HepG2 (cell line): ENCODE results near the gene SH3BP2. TPM values are rescaled to one million over a fixed set of nuclear protein-coding genes. Genes with fewer than 3 reads are reported as not detected.

Experiments used
- CREM ChIP-seq, 2 experiments: sonication (generic) in 1 of 2; formaldehyde crosslinking in 1 of 2; IDR thresholded peaks; 2 replicates each; pipeline versions ENCODE4 v1.4.0 to v1.6.1; 2016 to 2020; ENCODE audit warnings: antibody characterized with exemption in 1 of 2, mild to moderate bottlenecking in 1 of 2, missing genetic modification reagents in 1 of 2
- FOXM1 ChIP-seq: sonication (generic); formaldehyde crosslinking; IDR thresholded peaks from 2 replicates; pipeline ENCODE4 v1.5.0; 2020; ENCODE audit warnings: missing genetic modification reagents
- GPBP1L1 ChIP-seq: sonication (generic); formaldehyde crosslinking; IDR thresholded peaks from 2 replicates; pipeline ENCODE4 v1.5.0; 2020; ENCODE audit warnings: mild to moderate bottlenecking, missing genetic modification reagents
- HOXA9 ChIP-seq: sonication (generic); formaldehyde crosslinking; IDR thresholded peaks from 2 replicates; pipeline ENCODE4 v1.8.1; 2022; ENCODE audit warnings: missing genetic modification reagents, mild to moderate bottlenecking, moderate library complexity, borderline replicate concordance
- MBD4 ChIP-seq: IDR thresholded peaks from 2 replicates; pipeline ENCODE4 v1.6.1; 2012; ENCODE audit warnings: low read length, inconsistent platforms, borderline replicate concordance
- MTF2 ChIP-seq: sonication (generic); formaldehyde crosslinking; IDR thresholded peaks from 2 replicates; pipeline ENCODE4 v1.5.0; 2020; ENCODE audit warnings: missing genetic modification reagents, borderline replicate concordance
- NFIC ChIP-seq: IDR thresholded peaks from 2 replicates; pipeline ENCODE4 v1.6.1; 2012; ENCODE audit warnings: mild to moderate bottlenecking, low read length, inconsistent platforms
- RARG ChIP-seq: sonication (generic); formaldehyde crosslinking; IDR thresholded peaks from 2 replicates; pipeline ENCODE4 v1.4.0; 2020; ENCODE audit warnings: low read depth, mild to moderate bottlenecking, missing genetic modification reagents
- SOX5 ChIP-seq: IDR thresholded peaks from 2 replicates; pipeline ENCODE4 v1.6.1; 2016; ENCODE audit warnings: borderline replicate concordance
- WIZ ChIP-seq: sonication (generic); formaldehyde crosslinking; IDR thresholded peaks from 2 replicates; pipeline ENCODE4 v1.5.1; 2020; ENCODE audit warnings: mild to moderate bottlenecking, missing genetic modification reagents
- ZNF460 ChIP-seq: sonication (generic); formaldehyde crosslinking; IDR thresholded peaks from 2 replicates; pipeline ENCODE4 v1.5.1; 2020; ENCODE audit warnings: missing genetic modification reagents, mild to moderate bottlenecking, borderline replicate concordance
- ZNF547 ChIP-seq: sonication (generic); formaldehyde crosslinking; IDR thresholded peaks from 2 replicates; pipeline ENCODE4 v1.5.1; 2020; ENCODE audit warnings: mild to moderate bottlenecking, missing genetic modification reagents
- ZNF788 ChIP-seq: sonication (generic); formaldehyde crosslinking; IDR thresholded peaks from 2 replicates; pipeline ENCODE4 v1.5.0; 2020; ENCODE audit warnings: mild to moderate bottlenecking, missing genetic modification reagents, borderline replicate concordance
- polyA plus RNA-seq, 8 experiments: library from polyadenylated mRNA; depleted of rRNA in 3 of 8; stranded (reverse) in 7 of 8; unstranded in 1 of 8; fragments of >200 nt; fragmentation: Illumina TruSeq in 4 of 8; extraction: Trizol in 4 of 8; gene quantifications; 2 replicates each; pipeline versions ENCODE4 v1.2.1 to v1.2.3, GENCODE V29; 2011 to 2016; ENCODE audit warnings: low read depth in 4 of 8, missing spikeins in 1 of 8, mixed read lengths in 1 of 8; ENCODE audit not compliant: insufficient read depth in 1 of 8
- total RNA-seq, 5 experiments: library from RNA; depleted of rRNA; stranded (reverse); fragments of >200 nt; fragmentation: Illumina TruSeq; extraction: Trizol; gene quantifications; 2 replicates each; pipeline ENCODE4 v1.2.3, GENCODE V29; 2016; ENCODE audit warnings: low read depth in 1 of 5
- TF ChIP-seq, protein P1 (sequence below), 2 experiments: sonication (generic) in 1 of 2; formaldehyde crosslinking in 1 of 2; IDR thresholded peaks; 2 replicates each; pipeline versions ENCODE4 v1.5.1 to v1.6.1; 2011 to 2020; ENCODE audit warnings: borderline replicate concordance in 1 of 2, low read depth in 1 of 2, low read length in 1 of 2, mild to moderate bottlenecking in 1 of 2, missing genetic modification reagents in 1 of 2, moderate library complexity in 1 of 2
- TF ChIP-seq, protein P2 (sequence below): sonication (generic); formaldehyde crosslinking; IDR thresholded peaks from 2 replicates; pipeline ENCODE4 v1.4.0; 2020; ENCODE audit warnings: mild to moderate bottlenecking, low read depth, missing genetic modification reagents
- TF ChIP-seq, protein P3 (sequence below): sonication (generic); formaldehyde crosslinking; conservative IDR thresholded peaks from 2 replicates; pipeline ENCODE4 v1.8.1; 2023; ENCODE audit warnings: missing genetic modification reagents
- TF ChIP-seq, protein P4 (sequence below): sonication (generic); formaldehyde crosslinking; IDR thresholded peaks from 2 replicates; pipeline ENCODE4 v1.5.1; 2020; ENCODE audit warnings: missing genetic modification reagents, mild to moderate bottlenecking, borderline replicate concordance
- TF ChIP-seq, protein P5 (sequence below): sonication (generic); formaldehyde crosslinking; conservative IDR thresholded peaks from 2 replicates; pipeline ENCODE4 v1.8.0; 2022; ENCODE audit warnings: mild to moderate bottlenecking, moderate library complexity, missing genetic modification reagents

SH3BP2 gene
- total and polyA plus RNA-seq, 2 of the 13 experiments (the other 11 are each of a cell fraction or from before 2014, with no cell fraction given) = 16.9 to 34.5 TPM

GRCh38 chr4:2800691-2801596 lies 8.1 kb downstream of the SH3BP2 start (continued):
- TF ChIP-seq, protein P1, sequence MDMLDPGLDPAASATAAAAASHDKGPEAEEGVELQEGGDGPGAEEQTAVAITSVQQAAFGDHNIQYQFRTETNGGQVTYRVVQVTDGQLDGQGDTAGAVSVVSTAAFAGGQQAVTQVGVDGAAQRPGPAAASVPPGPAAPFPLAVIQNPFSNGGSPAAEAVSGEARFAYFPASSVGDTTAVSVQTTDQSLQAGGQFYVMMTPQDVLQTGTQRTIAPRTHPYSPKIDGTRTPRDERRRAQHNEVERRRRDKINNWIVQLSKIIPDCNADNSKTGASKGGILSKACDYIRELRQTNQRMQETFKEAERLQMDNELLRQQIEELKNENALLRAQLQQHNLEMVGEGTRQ (IDR thresholded peaks at IDR 0.05; ENCODE audit: low read depth, low read length) = no peak
- TF ChIP-seq, protein P1 (CRISPR knock-in tag; IDR thresholded peaks at IDR 0.05; ENCODE audit: borderline replicate concordance) = no peak
- TF ChIP-seq MBD4 (no peak), CREM (IDR thresholded peaks at IDR 0.05) (peak; percentile 50; the same call in 1 of the 2 replicates), CREM (CRISPR knock-in tag; IDR thresholded peaks at IDR 0.05) (no peak), ZNF547 (CRISPR knock-in tag) (no peak), RARG (CRISPR knock-in tag) (no peak), ZNF460 (CRISPR knock-in tag) (no peak), WIZ (CRISPR knock-in tag) (no peak), GPBP1L1 (CRISPR knock-in tag) (no peak), ZNF788 (CRISPR knock-in tag) (peak; percentile 81), FOXM1 (no peak), MTF2 (CRISPR knock-in tag) (no peak), NFIC (no peak), HOXA9 (CRISPR knock-in tag) (no peak), SOX5 (CRISPR knock-in tag) (peak; percentile 76; the same call in 1 of the 2 replicates)
- TF ChIP-seq, protein P2, sequence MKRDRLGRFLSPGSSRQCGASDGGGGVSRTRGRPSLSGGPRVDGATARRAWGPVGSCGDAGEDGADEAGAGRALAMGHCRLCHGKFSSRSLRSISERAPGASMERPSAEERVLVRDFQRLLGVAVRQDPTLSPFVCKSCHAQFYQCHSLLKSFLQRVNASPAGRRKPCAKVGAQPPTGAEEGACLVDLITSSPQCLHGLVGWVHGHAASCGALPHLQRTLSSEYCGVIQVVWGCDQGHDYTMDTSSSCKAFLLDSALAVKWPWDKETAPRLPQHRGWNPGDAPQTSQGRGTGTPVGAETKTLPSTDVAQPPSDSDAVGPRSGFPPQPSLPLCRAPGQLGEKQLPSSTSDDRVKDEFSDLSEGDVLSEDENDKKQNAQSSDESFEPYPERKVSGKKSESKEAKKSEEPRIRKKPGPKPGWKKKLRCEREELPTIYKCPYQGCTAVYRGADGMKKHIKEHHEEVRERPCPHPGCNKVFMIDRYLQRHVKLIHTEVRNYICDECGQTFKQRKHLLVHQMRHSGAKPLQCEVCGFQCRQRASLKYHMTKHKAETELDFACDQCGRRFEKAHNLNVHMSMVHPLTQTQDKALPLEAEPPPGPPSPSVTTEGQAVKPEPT (CRISPR knock-in tag) = no peak
- TF ChIP-seq, protein P3, sequence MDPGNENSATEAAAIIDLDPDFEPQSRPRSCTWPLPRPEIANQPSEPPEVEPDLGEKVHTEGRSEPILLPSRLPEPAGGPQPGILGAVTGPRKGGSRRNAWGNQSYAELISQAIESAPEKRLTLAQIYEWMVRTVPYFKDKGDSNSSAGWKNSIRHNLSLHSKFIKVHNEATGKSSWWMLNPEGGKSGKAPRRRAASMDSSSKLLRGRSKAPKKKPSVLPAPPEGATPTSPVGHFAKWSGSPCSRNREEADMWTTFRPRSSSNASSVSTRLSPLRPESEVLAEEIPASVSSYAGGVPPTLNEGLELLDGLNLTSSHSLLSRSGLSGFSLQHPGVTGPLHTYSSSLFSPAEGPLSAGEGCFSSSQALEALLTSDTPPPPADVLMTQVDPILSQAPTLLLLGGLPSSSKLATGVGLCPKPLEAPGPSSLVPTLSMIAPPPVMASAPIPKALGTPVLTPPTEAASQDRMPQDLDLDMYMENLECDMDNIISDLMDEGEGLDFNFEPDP (CRISPR knock-in tag) = no peak
- TF ChIP-seq, protein P4, sequence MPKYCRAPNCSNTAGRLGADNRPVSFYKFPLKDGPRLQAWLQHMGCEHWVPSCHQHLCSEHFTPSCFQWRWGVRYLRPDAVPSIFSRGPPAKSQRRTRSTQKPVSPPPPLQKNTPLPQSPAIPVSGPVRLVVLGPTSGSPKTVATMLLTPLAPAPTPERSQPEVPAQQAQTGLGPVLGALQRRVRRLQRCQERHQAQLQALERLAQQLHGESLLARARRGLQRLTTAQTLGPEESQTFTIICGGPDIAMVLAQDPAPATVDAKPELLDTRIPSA (CRISPR knock-in tag) = no peak
- TF ChIP-seq, protein P5, sequence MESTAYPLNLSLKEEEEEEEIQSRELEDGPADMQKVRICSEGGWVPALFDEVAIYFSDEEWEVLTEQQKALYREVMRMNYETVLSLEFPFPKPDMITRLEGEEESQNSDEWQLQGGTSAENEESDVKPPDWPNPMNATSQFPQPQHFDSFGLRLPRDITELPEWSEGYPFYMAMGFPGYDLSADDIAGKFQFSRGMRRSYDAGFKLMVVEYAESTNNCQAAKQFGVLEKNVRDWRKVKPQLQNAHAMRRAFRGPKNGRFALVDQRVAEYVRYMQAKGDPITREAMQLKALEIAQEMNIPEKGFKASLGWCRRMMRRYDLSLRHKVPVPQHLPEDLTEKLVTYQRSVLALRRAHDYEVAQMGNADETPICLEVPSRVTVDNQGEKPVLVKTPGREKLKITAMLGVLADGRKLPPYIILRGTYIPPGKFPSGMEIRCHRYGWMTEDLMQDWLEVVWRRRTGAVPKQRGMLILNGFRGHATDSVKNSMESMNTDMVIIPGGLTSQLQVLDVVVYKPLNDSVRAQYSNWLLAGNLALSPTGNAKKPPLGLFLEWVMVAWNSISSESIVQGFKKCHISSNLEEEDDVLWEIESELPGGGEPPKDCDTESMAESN (CRISPR knock-in tag) = peak; percentile 84; the same call in 1 of the 2 replicates
